Vagina (tissue), 2 donors: Measurements from ENCODE around the gene PSMD1. TPM values are rescaled to one million over a fixed set of nuclear protein-coding genes. Genes with fewer than 3 reads are reported as not detected.
A peak's percentile ranks its signal among the peaks of the same experiment; 100 is the strongest.

Source experiments
- DNase-seq, 2 donors: peaks; one replicate each; pipeline ENCODE4 v3.0.0-alpha.2; 2017; ENCODE audit errors: extremely low spot score in 2 of 2
- H3K27ac ChIP-seq: fragments of 200-600 bp; sonication (generic); one replicate; pipeline ENCODE4 v1.5.1; 2019
- H3K27me3 ChIP-seq: fragments of 200-600 bp; sonication (generic); one replicate; pipeline ENCODE4 v1.5.1; 2019
- H3K36me3 ChIP-seq, 2 donors: fragments of 200-600 bp; sonication (generic); one replicate each; pipeline ENCODE4 v1.5.1; 2017 to 2019
- H3K4me1 ChIP-seq: fragments of 200-600 bp; sonication (generic); one replicate; pipeline ENCODE4 v1.5.1; 2019
- H3K4me3 ChIP-seq, 2 donors: fragments of 200-600 bp; sonication (generic); 1 replicate in 1 of 2; 2 replicates in 1 of 2; pipeline ENCODE4 v1.5.1; 2016 to 2019
- H3K9me3 ChIP-seq: fragments of 200-600 bp; sonication (generic); one replicate; pipeline ENCODE4 v1.5.1; 2019
- POLR2A ChIP-seq, 2 donors: fragments of 450-650 bp; IDR thresholded peaks; one replicate each; pipeline ENCODE4 v1.6.1; 2017; ENCODE audit warnings: antibody characterized with exemption in 2 of 2, mild to moderate bottlenecking in 2 of 2, moderate library complexity in 2 of 2
- POLR2AphosphoS5 ChIP-seq, 2 donors: sonication (generic); formaldehyde crosslinking; IDR thresholded peaks; one replicate each; pipeline ENCODE4 v1.9.0; 2017; ENCODE audit warnings: antibody characterized with exemption in 2 of 2, mild to moderate bottlenecking in 2 of 2, low read depth in 1 of 2; ENCODE audit not compliant: insufficient read depth in 1 of 2
- intact Hi-C: fragments of 100-400 bp; cut with DNase I; formaldehyde crosslinking; loops from one replicate; pipeline ENCODE4 v1.15.1; 2023
- total RNA-seq: library from RNA; depleted of rRNA; stranded (reverse); fragments of >200 nt; gene quantifications from one replicate; pipeline ENCODE4 v1.2.3, GENCODE V29; 2016
- TF ChIP-seq, protein P1 (sequence below), 3 experiments: fragments of 450-650 bp in 2 of 3; fragments of 200-600 bp in 1 of 3; sonication (generic) in 1 of 3; IDR thresholded peaks; one replicate each; pipeline ENCODE4 v1.5.1; 2017 to 2019; ENCODE audit warnings: antibody characterized with exemption in 3 of 3, mild to moderate bottlenecking in 2 of 3, moderate library complexity in 2 of 3

Gene PSMD1
- total RNA-seq, 1 donor from 2014 or later = 40.5 TPM

DNA sequence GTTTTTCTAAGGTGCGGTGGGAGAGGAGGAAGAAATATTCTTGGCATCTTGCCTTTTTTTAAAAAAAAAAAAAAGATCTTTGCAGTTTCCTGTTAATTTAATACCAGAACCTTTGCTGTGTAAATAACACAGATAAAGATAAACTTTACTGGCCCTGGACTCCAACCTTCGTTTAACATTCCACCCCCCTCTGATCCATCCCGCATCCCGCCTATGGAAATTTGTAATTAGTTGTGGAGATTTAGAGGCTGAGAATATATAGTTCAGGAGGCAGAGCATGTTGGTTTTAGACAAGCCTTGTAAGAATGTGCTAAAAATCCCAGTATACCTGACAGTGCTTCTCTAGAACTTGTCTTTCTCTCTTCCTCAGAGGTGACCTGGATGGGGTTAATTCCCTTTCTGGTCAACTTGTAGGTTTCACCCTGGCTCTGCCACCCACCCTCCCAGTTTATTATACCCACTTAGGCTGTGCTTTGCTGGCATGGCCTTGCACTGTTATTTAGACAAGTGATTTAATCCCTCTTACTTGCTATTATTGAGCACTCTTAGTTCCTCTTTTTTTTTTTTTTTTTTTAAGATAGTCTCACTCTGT lies 22.3 kb upstream of the PSMD1 start:
- no peaks in the 10 kb centered on the region for H3K27me3 ChIP-seq

GRCh38 chr2:231036131-231036530 lies 20.5 kb upstream of the PSMD1 start:
- intact Hi-C loops = no loop called here
- TF ChIP-seq POLR2AphosphoS5 (IDR thresholded peaks at IDR 0.05; ENCODE audit: insufficient read depth in 1 of 2, low read depth in 1 of 2) (no peak), POLR2A (IDR thresholded peaks at IDR 0.05) (no peak)
- TF ChIP-seq, protein P1, sequence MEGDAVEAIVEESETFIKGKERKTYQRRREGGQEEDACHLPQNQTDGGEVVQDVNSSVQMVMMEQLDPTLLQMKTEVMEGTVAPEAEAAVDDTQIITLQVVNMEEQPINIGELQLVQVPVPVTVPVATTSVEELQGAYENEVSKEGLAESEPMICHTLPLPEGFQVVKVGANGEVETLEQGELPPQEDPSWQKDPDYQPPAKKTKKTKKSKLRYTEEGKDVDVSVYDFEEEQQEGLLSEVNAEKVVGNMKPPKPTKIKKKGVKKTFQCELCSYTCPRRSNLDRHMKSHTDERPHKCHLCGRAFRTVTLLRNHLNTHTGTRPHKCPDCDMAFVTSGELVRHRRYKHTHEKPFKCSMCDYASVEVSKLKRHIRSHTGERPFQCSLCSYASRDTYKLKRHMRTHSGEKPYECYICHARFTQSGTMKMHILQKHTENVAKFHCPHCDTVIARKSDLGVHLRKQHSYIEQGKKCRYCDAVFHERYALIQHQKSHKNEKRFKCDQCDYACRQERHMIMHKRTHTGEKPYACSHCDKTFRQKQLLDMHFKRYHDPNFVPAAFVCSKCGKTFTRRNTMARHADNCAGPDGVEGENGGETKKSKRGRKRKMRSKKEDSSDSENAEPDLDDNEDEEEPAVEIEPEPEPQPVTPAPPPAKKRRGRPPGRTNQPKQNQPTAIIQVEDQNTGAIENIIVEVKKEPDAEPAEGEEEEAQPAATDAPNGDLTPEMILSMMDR (IDR thresholded peaks at IDR 0.05) = no peak
- Histone ChIP-seq H3K27me3 (no peaks in the 10 kb centered on the region), H3K4me1 (no peaks in the 10 kb centered on the region), H3K9me3 (no peaks in the 10 kb centered on the region), H3K27ac (no peak overlapping the region), H3K4me3 (no peak overlapping the region), H3K36me3 (no peaks in the 10 kb centered on the region)
- no peak for DNase-seq

More for the DNA sequence above, 22.3 kb upstream of the PSMD1 start:
- no peak for DNase-seq
- H3K27ac ChIP-seq = no peak overlapping the region
- no peaks in the 10 kb centered on the region for H3K4me1 ChIP-seq
- TF ChIP-seq POLR2AphosphoS5 (IDR thresholded peaks at IDR 0.05; ENCODE audit: insufficient read depth in 1 of 2, low read depth in 1 of 2) (no peak), POLR2A (IDR thresholded peaks at IDR 0.05) (no peak)
- TF ChIP-seq, protein P1 (IDR thresholded peaks at IDR 0.05) = no peak
- H3K9me3 ChIP-seq = no peaks in the 10 kb centered on the region
- intact Hi-C loops = no loop called here
- no peaks in the 10 kb centered on the region for H3K36me3 ChIP-seq
- H3K4me3 ChIP-seq = no peak overlapping the region

- no peak for DNase-seq
- TF ChIP-seq, protein P1 (IDR thresholded peaks at IDR 0.05) = no peak
- TF ChIP-seq POLR2A (IDR thresholded peaks at IDR 0.05) = no peak
- no peak for TF ChIP-seq POLR2AphosphoS5 (IDR thresholded peaks at IDR 0.05; ENCODE audit: insufficient read depth in 1 of 2, low read depth in 1 of 2)
- no peak overlapping the region for H3K4me3 ChIP-seq
- H3K36me3 ChIP-seq = no peaks in the 10 kb centered on the region
- H3K27me3 ChIP-seq = no peaks in the 10 kb centered on the region
- H3K27ac ChIP-seq = no peak overlapping the region
- intact Hi-C loops = no loop called here
- H3K9me3 ChIP-seq = no peaks in the 10 kb centered on the region
- H3K4me1 ChIP-seq = no peaks in the 10 kb centered on the region
Measured at GRCh38 chr2:231036578-231037106, 20.0 kb upstream of the PSMD1 start.

DNA sequence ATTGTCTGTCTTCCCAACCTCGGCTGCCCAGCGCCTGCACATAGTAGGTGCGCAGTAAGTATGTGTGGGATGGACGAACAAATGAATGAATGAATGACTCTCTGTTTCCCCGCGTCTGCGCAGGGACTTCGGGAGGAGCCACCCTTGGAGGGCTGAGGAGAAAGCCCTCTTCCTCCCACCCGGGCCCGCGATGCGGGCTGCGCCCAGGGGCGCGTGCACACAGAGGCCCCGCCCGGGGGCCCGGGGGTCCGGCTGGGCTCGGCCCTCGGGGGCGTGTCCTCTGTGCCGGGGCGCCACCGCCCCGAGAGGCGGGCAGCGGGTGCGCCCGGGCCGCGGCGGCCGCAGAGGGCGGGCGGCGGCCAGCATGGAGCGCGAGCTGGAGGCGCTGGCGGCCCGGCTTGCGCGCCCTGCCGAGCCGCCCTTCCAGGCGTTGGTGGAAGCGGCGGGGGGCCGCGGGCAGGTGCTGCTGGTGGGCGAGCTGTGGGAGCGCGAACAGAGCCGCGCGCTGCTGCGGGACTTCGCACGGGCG lies 19.4 kb upstream of the PSMD1 start, which contains the start of gene C2orf72:
Gene C2orf72, plus strand, starts transcription at position 322 of the 529 bp plus-strand sequence. Its CDS starts 43 bp downstream, at position 365.
- intact Hi-C loops = no loop called here
- peak within 1 kb of the TSS; percentile 11 to 44 for H3K4me3 ChIP-seq
- no peak for DNase-seq
- no peak within 1 kb of the TSS for H3K27ac ChIP-seq
- no peaks in the 10 kb centered on the region for H3K9me3 ChIP-seq
- no peaks in the 10 kb centered on the region for H3K4me1 ChIP-seq
- no peaks in the 10 kb centered on the region for H3K36me3 ChIP-seq
- TF ChIP-seq, protein P1 (IDR thresholded peaks at IDR 0.05) = no peak
- TF ChIP-seq POLR2A (IDR thresholded peaks at IDR 0.05) (no peak), POLR2AphosphoS5 (IDR thresholded peaks at IDR 0.05; ENCODE audit: insufficient read depth in 1 of 2, low read depth in 1 of 2) (no peak)
- H3K27me3 ChIP-seq = no peaks in the 10 kb centered on the region
